Measurements from ENCODE around the gene MITF.
A peak's percentile ranks its signal among the peaks of the same experiment; 100 is the strongest.

The MITF gene, protein sequence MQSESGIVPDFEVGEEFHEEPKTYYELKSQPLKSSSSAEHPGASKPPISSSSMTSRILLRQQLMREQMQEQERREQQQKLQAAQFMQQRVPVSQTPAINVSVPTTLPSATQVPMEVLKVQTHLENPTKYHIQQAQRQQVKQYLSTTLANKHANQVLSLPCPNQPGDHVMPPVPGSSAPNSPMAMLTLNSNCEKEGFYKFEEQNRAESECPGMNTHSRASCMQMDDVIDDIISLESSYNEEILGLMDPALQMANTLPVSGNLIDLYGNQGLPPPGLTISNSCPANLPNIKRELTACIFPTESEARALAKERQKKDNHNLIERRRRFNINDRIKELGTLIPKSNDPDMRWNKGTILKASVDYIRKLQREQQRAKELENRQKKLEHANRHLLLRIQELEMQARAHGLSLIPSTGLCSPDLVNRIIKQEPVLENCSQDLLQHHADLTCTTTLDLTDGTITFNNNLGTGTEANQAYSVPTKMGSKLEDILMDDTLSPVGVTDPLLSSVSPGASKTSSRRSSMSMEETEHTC

DNA sequence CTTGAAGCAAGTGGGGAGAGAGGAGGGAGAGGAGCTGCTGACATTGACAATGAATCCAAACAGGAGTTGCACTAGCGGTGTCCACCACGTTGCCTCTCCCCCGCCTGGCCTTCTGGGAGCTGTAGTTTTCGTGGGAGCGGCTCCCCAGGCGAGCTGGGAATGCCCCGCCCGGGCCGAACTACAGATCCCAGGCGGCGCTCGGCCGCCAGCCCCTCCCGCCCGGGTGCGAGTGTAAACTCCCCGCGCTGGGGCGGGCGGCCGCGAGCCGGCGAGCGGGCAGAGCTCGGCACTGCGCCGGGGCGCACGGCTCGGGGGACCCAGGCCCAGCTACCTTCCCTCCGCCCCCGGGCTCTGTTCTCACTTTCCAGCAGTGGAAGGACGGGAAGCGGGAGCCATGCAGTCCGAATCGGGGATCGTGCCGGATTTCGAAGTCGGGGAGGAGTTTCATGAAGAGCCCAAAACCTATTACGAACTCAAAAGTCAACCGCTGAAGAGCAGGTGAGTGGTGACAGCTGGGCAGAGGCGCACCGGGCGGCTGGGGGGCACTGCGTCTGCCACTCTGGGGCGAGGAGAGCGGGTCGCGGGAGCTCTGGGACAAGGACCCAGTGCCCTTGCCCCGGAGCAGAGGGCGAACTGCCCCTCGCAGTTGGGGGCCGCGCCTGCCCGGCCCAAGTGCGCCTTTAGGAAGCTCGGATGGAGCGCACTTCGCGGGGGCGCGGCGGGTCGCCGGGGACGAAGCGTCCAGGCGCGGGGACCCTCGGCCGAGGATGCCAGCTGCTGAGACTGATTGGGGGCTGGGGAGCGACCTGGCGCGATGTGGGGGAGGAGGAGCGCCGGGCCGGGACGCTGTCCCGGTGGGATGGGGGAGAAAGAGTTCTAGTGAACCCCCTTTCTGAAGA, at the start of gene MITF:
Gene MITF (plus strand): TSS at position 261 of the 899 bp plus-strand sequence. CDS start 134 bp downstream, at position 395.
- ATAC-seq (peak; percentile 93), DNase-seq (peak; percentile 59)
- no peak within 1 kb of the TSS for H3K27ac Mint-ChIP-seq
- no peaks in the 10 kb centered on the region for H3K9me3 Mint-ChIP-seq
- H3K4me3 Mint-ChIP-seq: peak within 1 kb of the TSS; percentile 66
- H3K4me1 Mint-ChIP-seq: no peaks in the 10 kb centered on the region
- peaks cover 53% of the 10 kb centered on the region for H3K27me3 Mint-ChIP-seq
- H3K36me3 Mint-ChIP-seq (ENCODE audit: low read depth): no peaks in the 10 kb centered on the region

DNA sequence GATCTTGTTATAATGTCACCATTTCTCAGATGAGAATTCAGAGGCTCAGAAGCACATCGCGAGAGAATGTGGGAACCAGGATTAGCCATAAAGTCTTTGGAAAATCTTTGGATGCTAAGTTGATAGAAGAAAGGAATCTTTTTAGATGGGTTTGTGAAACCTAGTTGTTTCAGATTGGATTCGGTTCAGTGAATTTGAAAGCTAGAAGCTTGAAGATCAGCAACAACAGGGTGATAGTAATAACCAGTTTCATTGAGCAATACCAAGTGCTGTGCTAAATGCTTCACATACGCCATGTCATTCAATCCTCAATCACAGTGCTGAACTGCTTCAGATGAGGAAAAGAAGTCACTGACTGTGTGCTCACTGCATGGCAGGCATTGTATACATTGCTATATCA, 47.4 kb upstream of the MITF start:
- DNase-seq (no peak), ATAC-seq (no peak)
- H3K36me3 Mint-ChIP-seq (ENCODE audit: low read depth): no peaks in the 10 kb centered on the region
- no peaks in the 10 kb centered on the region for H3K27me3 Mint-ChIP-seq
- H3K9me3 Mint-ChIP-seq: no peaks in the 10 kb centered on the region
- H3K4me3 Mint-ChIP-seq: no peak overlapping the region
- no peaks in the 10 kb centered on the region for H3K4me1 Mint-ChIP-seq
- H3K27ac Mint-ChIP-seq: no peak overlapping the region

DNA sequence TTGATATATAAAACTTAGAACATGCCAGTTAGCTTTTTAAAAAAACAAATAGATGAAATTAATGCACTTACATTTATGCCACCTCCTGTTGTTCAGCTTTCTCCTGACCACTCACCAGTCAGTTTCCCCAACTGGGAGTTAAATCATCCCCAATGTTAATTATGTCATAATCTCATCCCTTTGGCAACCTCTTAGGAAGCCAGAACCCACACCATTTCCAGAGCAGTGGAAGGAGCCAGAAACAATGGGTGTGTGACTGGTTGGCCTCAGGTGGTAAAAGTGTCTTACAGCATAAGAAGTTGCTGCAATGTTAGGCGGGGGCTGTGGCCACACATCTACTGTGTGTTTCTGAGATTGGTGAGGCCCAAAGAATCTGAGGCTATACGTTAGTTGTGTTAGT, 46.5 kb upstream of the MITF start:
- Mint-ChIP-seq H3K4me3 (no peak overlapping the region), H3K27me3 (no peaks in the 10 kb centered on the region), H3K9me3 (no peaks in the 10 kb centered on the region), H3K27ac (no peak overlapping the region), H3K36me3 (ENCODE audit: low read depth) (no peaks in the 10 kb centered on the region), H3K4me1 (no peaks in the 10 kb centered on the region)
- ATAC-seq: no peak
- no peak for DNase-seq

DNA sequence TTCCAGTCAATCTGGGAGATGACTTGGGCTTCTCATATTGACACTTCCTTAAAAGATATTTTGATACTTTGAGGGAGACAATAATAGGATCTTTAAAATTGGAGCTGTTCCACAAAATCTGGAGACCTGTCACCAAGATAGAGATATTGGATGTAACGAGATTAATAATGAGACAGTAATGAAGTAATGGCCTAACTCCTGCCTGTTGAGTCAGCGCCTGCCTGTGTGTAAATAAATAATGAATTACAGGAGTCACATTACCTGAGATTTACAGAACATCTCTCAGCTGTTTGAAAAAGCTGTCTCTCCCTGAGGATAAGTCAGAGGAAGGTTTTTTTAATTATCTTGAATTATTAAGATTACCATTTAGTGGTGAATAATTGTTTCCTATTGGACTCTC, 43.8 kb upstream of the MITF start:
- ATAC-seq (no peak), DNase-seq (no peak)
- H3K4me1 Mint-ChIP-seq: no peaks in the 10 kb centered on the region
- no peak overlapping the region for H3K4me3 Mint-ChIP-seq
- no peak overlapping the region for H3K27ac Mint-ChIP-seq
- no peaks in the 10 kb centered on the region for H3K27me3 Mint-ChIP-seq
- H3K36me3 Mint-ChIP-seq (ENCODE audit: low read depth): no peaks in the 10 kb centered on the region
- peaks cover 6% of the 10 kb centered on the region for H3K9me3 Mint-ChIP-seq

DNA sequence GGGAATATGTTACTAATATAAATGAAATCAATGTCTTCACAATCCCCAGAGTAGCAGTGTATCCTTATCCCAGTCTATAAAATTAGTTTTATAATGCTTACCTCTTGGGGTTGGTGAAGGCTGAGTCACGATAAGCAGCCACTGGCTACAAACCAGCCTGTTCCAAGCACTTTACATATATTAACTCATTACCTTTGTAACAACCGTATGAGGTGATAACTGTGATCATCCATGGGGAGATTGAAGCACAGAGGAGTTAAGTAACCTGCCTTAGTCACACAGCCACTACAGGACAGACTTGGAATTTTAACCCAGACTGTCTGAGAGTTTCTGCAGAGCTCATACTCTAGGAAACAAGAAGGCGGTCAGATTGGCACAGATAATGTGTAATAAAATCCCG, 43.3 kb upstream of the MITF start:
- no peak for ATAC-seq
- Mint-ChIP-seq H3K9me3 (peaks cover 6% of the 10 kb centered on the region), H3K27ac (no peak overlapping the region), H3K36me3 (ENCODE audit: low read depth) (no peaks in the 10 kb centered on the region), H3K27me3 (no peaks in the 10 kb centered on the region), H3K4me3 (no peak overlapping the region), H3K4me1 (no peaks in the 10 kb centered on the region)
- no peak for DNase-seq

GRCh38 chr3:69696367-69696766, 42.9 kb upstream of the MITF start:
- ATAC-seq: no peak
- no peak for DNase-seq
- Mint-ChIP-seq H3K9me3 (peaks cover 6% of the 10 kb centered on the region), H3K4me3 (no peak overlapping the region), H3K27me3 (no peaks in the 10 kb centered on the region), H3K36me3 (ENCODE audit: low read depth) (no peaks in the 10 kb centered on the region), H3K27ac (no peak overlapping the region), H3K4me1 (no peaks in the 10 kb centered on the region)

GRCh38 chr3:69697381-69697780, 41.9 kb upstream of the MITF start:
- no peak for ATAC-seq
- no peak overlapping the region for H3K27ac Mint-ChIP-seq
- no peaks in the 10 kb centered on the region for H3K4me1 Mint-ChIP-seq
- H3K9me3 Mint-ChIP-seq: peaks cover 6% of the 10 kb centered on the region
- H3K4me3 Mint-ChIP-seq: no peak overlapping the region
- no peak for DNase-seq
- no peaks in the 10 kb centered on the region for H3K36me3 Mint-ChIP-seq (ENCODE audit: low read depth)
- H3K27me3 Mint-ChIP-seq: no peaks in the 10 kb centered on the region

DNA sequence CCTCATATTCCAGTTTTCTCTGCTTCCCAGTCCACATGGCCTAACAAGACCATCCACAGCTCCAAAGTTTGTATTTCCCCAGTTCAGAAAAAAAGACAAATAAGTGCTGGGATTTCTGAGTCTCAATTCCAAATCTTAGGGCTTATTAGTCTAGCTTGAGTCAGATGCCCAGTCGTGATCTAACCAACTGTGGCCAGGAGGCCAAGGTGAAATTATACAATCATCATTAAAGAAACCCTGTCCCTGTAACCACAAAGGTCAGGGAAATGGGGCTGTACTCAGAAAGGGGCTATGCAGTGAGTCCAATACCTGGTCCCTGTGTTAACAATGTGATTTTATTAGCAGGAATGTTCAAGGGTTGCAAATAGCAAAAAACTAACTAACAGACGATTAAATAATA, 40.5 kb upstream of the MITF start:
- H3K36me3 Mint-ChIP-seq (ENCODE audit: low read depth): no peaks in the 10 kb centered on the region
- no peak for ATAC-seq
- H3K27me3 Mint-ChIP-seq: no peaks in the 10 kb centered on the region
- no peak for DNase-seq
- no peak overlapping the region for H3K4me3 Mint-ChIP-seq
- H3K9me3 Mint-ChIP-seq: peaks cover 10% of the 10 kb centered on the region
- no peaks in the 10 kb centered on the region for H3K4me1 Mint-ChIP-seq
- H3K27ac Mint-ChIP-seq: no peak overlapping the region

DNA sequence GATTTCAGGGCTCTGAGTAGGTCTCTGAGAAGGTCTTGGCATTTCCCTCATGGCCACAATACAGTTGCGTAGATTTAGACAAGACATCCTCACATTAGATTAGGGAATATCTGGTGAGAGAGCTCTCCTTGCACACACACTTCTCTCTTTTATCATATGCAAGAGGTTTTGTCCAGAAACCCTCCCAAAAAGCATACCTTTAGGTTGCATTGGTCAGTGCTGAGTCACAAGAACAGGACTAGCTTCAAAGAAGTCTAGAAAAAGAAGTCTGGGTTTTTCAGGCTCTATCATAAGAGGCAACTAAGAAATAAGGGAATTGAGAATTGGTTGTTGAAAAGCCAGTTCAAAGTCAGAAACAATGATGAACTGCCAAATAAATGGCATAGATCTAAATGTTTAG, 40.1 kb upstream of the MITF start:
- ATAC-seq: no peak
- no peaks in the 10 kb centered on the region for H3K4me1 Mint-ChIP-seq
- no peak for DNase-seq

GRCh38 chr3:69700949-69701348, 38.3 kb upstream of the MITF start:
- DNase-seq (no peak), ATAC-seq (no peak)
- H3K4me1 Mint-ChIP-seq: no peaks in the 10 kb centered on the region
- no peaks in the 10 kb centered on the region for H3K36me3 Mint-ChIP-seq (ENCODE audit: low read depth)
- no peak overlapping the region for H3K4me3 Mint-ChIP-seq
- no peaks in the 10 kb centered on the region for H3K27me3 Mint-ChIP-seq
- H3K27ac Mint-ChIP-seq: no peak overlapping the region
- peaks cover 10% of the 10 kb centered on the region for H3K9me3 Mint-ChIP-seq

More for the DNA sequence above, 40.1 kb upstream of the MITF start:
- H3K27me3 Mint-ChIP-seq: no peaks in the 10 kb centered on the region
- H3K27ac Mint-ChIP-seq: no peak overlapping the region
- peaks cover 10% of the 10 kb centered on the region for H3K9me3 Mint-ChIP-seq
- no peak overlapping the region for H3K4me3 Mint-ChIP-seq
- H3K36me3 Mint-ChIP-seq (ENCODE audit: low read depth): no peaks in the 10 kb centered on the region

GRCh38 chr3:69710153-69710977, 28.9 kb upstream of the MITF start:
- peaks cover 3% of the 10 kb centered on the region for H3K9me3 Mint-ChIP-seq
- peaks cover 6% of the 10 kb centered on the region for H3K27me3 Mint-ChIP-seq
- no peaks in the 10 kb centered on the region for H3K36me3 Mint-ChIP-seq (ENCODE audit: low read depth)
- ATAC-seq: no peak
- H3K4me3 Mint-ChIP-seq: no peak overlapping the region
- no peaks in the 10 kb centered on the region for H3K4me1 Mint-ChIP-seq
- H3K27ac Mint-ChIP-seq: no peak overlapping the region
- no peak for DNase-seq

DNA sequence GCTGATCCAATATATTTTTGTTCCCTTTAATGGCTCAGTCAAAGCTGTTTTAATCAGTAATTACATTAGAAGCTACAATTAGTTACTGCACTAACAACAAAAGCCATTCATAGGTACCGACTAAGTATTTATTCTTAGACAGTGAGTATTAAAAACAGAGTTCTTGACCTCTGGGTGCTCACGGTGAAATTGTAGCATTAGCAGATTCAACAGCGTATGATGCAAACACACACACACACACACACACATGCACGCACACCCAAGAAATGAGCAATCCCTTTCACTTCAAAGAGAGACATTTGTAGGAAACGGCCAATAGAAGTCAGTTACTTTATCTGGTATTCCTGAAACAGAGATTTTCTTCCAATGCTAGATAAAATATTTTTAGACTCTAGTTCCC, 27.0 kb upstream of the MITF start:
- no peak overlapping the region for H3K4me3 Mint-ChIP-seq
- peaks cover 5% of the 10 kb centered on the region for H3K27me3 Mint-ChIP-seq
- no peaks in the 10 kb centered on the region for H3K4me1 Mint-ChIP-seq
- no peak for ATAC-seq
- no peak for DNase-seq
- peaks cover 2% of the 10 kb centered on the region for H3K9me3 Mint-ChIP-seq
- H3K36me3 Mint-ChIP-seq (ENCODE audit: low read depth): no peaks in the 10 kb centered on the region
- no peak overlapping the region for H3K27ac Mint-ChIP-seq

DNA sequence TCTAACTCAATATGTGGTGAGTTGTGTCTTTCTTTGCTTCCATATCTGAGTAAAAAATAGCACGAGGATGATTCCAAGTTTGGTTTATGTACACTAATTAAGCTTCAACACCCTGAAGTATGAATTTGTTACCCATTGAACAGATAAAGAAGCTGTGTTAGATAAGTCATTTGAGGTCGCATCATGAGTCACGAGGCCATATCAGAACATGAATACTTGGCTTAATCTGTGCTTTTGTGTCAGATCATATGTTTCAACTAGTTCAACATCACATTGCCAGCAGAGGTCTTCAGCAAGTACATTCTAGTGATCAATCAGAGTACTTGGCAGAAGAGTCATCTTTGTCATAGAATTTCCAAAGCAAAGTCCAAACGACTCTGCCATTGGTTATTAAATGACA, 26.3 kb upstream of the MITF start:
- no peaks in the 10 kb centered on the region for H3K4me1 Mint-ChIP-seq
- no peak overlapping the region for H3K4me3 Mint-ChIP-seq
- DNase-seq: no peak
- H3K9me3 Mint-ChIP-seq: no peaks in the 10 kb centered on the region
- ATAC-seq: no peak
- H3K27me3 Mint-ChIP-seq: peaks cover 3% of the 10 kb centered on the region
- no peak overlapping the region for H3K27ac Mint-ChIP-seq
- H3K36me3 Mint-ChIP-seq (ENCODE audit: low read depth): no peaks in the 10 kb centered on the region

DNA sequence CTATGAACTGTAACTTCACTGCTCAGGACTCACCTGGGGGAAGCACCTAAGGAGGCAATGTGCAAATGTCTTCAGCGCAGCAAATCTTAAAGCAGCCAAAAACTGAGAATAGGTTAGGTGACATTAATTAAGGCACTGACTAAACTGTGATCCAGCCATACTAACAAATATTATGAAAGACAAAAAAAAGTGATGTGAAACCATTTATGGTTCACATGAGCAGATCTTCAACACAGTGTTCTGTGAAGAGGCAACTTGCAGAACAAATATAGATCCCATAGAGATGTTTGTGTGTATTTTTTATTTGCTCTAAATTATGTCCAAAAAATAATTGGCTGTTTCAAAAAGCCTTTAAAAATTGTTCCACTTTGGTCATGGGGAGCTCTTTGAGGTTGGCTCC, 24.1 kb upstream of the MITF start:
- Mint-ChIP-seq H3K36me3 (ENCODE audit: low read depth) (no peaks in the 10 kb centered on the region), H3K9me3 (no peaks in the 10 kb centered on the region), H3K4me1 (no peaks in the 10 kb centered on the region), H3K27me3 (peaks cover 1% of the 10 kb centered on the region), H3K27ac (no peak overlapping the region), H3K4me3 (no peak overlapping the region)
- no peak for DNase-seq
- no peak for ATAC-seq

Measured in activated naive CD8-positive, alpha-beta T cell treated with anti-CD3 and anti-CD28 coated beads, Interleukin-2, amount 50 U/mL, for 24 hours (primary cell).